ENCODE data around the gene MARCHF3.
"Not testable (repeated sequence)": the region's sequence is repeated elsewhere in the genome, so short reads cannot be mapped to it uniquely, and the experiment has no call there.

Gene MARCHF3

GRCh38 chr5:126912616-126913200 is 117.7 kb downstream of the MARCHF3 start:
- DNase-seq, result no peak

- DNase-seq, result no peak
These were observed 118.4 kb downstream of the MARCHF3 start for GRCh38 chr5:126911986-126912385.

DNA sequence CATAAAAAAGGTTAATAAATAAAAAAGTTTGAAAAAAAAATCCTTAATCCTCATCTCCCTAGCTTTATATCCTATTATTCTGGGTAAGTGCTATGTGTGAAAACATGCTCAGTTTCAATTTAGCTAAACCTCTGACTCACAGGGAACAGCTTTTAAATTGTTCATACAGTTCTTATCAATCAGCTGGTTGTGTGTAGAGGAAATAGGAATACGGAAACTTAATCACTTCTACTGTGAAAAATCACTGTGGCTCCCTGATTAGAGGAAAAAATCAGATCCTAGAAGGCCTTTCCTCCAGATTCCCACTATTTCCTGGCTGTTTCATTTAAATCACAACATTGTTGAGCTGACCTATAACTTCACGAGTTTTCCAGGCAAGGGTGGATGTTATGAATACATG is 120.5 kb downstream of the MARCHF3 start:
- no peak for DNase-seq

- DNase-seq, result not testable (repeated sequence)
These were observed 126.0 kb downstream of the MARCHF3 start for GRCh38 chr5:126904407-126904806.

GRCh38 chr5:126900796-126901195 is 129.6 kb downstream of the MARCHF3 start:
- no peak for DNase-seq

DNA sequence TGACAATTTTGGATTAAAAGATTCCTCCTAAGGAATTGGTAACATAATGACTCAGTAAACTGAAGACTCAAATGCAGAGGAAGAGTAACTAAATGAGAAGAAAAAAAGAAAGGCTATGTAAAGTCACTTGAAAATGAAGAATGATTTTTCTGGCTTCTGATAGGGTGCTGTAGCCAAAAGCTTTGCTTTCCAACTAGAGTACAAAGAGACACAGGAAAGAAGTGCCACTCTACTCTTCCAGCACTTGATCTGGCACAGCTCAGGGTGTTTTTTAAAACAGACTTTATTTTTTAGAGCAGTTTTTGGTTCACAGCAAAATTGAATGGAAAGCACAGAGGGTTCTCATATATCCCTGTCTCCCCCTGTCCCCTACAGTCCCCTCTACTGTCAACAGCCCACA is 130.9 kb downstream of the MARCHF3 start:
- DNase-seq, result no peak

DNA sequence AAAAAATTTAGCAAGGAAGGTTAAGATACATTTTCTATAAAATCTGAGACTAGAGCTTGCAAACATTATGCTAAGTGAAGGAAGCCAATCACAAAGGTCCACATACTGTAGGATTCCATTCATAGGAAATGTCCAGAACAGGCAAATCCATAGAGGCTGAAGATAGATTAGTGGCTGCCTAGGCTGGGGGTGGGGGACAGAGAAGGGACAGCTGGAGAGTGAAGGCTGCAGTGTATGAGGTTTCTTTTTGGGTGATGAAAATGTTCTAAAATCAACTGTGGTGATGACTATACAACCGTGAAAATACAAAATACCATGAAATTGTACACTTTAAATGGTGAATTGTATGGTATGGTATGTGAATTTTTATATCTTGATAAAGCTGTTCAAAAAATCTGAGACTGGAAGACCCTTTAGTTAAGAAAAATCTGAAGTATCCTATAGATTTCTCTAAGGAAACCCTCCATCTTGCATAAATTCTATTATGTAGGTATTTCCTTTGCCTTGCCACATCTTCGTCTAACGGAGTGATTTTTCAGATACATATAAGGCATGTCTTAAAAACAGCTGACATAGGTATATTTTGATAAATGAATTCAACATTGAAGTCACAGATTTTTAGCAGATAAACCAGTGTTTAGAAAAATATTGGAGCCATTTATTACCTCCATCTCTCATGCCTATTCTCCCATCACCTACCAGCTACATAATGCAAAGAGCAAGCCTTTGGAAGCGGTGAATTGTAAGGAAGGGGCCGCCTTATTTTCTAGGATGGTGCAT is 132.3 kb downstream of the MARCHF3 start:
- no peak for DNase-seq

DNA sequence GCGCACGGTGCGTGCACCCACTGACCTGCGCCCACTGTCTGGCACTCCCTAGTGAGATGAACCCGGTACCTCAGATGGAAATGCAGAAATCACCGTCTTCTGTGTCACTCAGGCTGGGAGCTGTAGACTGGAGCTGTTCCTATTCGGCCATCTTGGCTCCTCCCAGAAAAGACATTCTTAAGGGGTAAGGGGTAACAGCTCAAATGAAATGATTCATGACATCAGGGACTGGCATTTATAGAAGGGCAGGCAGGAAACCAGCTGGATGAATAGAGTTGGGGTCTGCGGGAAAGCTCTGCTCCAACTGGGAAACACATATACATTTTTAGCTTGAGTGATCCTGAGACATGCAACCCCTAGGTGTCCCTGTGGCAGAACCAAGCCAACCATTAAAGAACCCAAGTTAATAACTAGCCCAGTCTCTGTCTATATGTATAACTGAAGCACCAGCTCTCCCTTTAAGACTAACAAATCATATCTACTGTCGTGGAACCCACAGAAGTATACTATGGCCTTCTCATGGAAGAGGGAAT is 134.1 kb downstream of the MARCHF3 start:
- no peak for DNase-seq

DNA sequence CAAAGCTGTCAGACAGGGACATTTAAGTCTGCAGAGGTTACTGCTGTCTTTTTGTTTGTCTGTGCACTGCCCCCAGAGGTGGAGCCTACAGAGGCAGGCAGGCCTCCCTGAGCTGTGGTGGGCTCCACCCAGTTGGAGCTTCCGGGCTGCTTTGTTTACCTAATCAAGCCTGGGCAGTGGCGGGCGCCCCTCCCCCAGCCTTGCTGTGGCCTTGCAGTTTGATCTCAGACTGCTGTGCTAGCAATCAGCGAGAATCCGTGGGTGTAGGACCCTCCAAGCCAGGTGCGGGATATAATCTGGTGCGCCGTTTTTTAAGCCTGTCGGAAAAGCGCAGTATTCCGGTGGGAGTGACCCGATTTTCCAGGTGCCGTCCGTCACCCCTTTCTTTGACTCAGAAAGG is 134.6 kb downstream of the MARCHF3 start:
- DNase-seq, result not testable (repeated sequence)

- not testable (repeated sequence) for DNase-seq
These were observed 139.9 kb downstream of the MARCHF3 start for GRCh38 chr5:126890414-126890813.

GRCh38 chr5:126888175-126888574 is 142.2 kb downstream of the MARCHF3 start:
- no peak for DNase-seq

GRCh38 chr5:126884269-126884819 is 146.0 kb downstream of the MARCHF3 start:
- DNase-seq, result no peak

GRCh38 chr5:126883564-126884245 is 146.7 kb downstream of the MARCHF3 start:
- no peak for DNase-seq

GRCh38 chr5:126881821-126882600 is 148.3 kb downstream of the MARCHF3 start:
- no peak for DNase-seq

- no peak for DNase-seq
These were observed 151.7 kb downstream of the MARCHF3 start for GRCh38 chr5:126878634-126879033.

DNA sequence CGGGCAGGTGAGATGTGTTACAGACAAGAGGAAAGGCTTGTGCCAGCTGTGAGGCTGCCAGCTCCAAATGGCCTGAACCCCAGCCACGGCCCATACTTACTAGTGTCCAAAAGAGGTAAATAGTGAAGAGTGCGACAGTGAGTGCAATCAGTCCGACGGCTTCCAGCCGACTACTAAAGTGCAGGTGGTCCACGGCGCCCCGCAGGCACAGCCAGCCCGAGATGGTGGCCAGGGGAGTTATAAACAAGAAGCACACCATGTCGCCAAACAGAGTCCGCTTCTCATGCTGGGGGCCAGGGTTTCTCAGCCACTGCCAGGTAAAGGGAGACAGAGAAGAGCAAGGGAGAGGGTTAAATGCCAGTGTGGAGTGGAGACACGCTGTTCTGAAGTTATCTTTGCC is 152.3 kb downstream of the MARCHF3 start:
- DNase-seq, result no peak

DNA sequence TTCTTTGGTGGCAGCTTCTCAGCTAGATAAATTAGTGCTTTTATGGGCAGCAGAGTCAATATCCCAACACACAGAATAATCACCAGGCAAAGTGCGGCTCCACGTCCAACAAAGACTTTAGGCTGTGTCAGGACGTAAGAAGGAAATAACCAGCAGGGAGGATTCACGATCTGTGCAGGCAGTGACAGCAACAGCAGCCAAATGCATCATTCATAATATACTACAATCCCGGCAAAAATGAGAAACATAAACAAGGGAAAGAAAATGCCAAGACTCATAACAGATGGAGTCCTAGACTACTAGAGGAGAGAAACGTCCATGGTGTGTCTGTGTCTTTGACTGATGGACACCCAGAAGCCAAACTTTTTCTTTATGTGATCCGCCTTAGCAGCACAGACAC is 152.8 kb downstream of the MARCHF3 start:
- no peak for DNase-seq

DNA sequence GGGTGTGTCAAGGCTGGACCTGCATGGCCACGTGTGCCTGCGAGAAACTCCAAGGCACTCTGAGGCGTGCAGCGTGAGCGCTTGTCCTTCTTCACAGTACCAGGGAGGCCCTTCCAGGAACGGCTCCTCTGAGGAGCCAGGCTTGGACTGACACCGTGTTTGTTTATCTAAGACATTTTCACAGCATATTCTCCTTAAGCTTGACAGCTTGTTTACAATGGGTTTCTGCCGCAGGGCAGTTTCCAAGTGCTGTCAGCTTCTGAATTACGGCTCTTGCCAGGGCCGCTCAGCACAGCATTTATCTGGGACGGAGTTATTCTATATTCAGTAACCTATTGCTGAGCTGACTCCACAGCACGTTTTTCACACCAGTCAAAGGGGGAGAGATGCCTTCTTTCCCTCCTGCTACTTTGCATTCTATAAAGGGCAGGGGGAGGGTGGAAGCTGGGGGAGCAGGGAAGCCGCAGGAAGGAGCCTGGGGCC is 155.0 kb downstream of the MARCHF3 start:
- no peak for DNase-seq

- no peak for DNase-seq
These were observed 157.6 kb downstream of the MARCHF3 start for GRCh38 chr5:126872561-126873354.

GRCh38 chr5:126871441-126871840 is 158.9 kb downstream of the MARCHF3 start:
- DNase-seq, result no peak

- peak; percentile 37 for DNase-seq
These were observed 161.3 kb downstream of the MARCHF3 start for GRCh38 chr5:126869005-126869451.
